HepG2 (cell line): ENCODE measurements around the gene NHLRC3. TPM values are rescaled to one million over a fixed set of nuclear protein-coding genes. Genes with fewer than 3 reads are reported as not detected.

Experiments
- ATAC-seq: fragments of 200-7000 bp; cut with Tn5 transposase; 3 replicates; pipeline ENCODE4 v1.9.1; 2020; ENCODE audit warnings: mild to moderate bottlenecking, moderate library complexity
- BruUV-seq: library from RNA; stranded (reverse); fragments of 400-500 nt; replicated peaks from 2 replicates; lab custom pipeline; 2021; lab: Mats Ljungman, UMichigan
- CTCF ChIA-PET: fragments of 300-600 bp; formaldehyde crosslinking; extraction: SDS; loops from one replicate; lab custom pipeline; 2021; ENCODE audit warnings: low total read pairs, inconsistent platforms, low intra/inter-chr PET ratio; lab: Yijun Ruan, JAX
- POLR2A ChIA-PET: fragments of 350-600 bp; sonication (Branson Sonifier 250); formaldehyde crosslinking; loops from one replicate; lab custom pipeline; 2020; ENCODE audit warnings: antibody characterized with exemption, inconsistent platforms; lab: Yijun Ruan, JAX
- DNase-seq: peaks from one replicate; pipeline ENCODE4 v3.0.0-alpha.2; 2015; ENCODE audit warnings: low spot score
- FAIRE-seq: peaks from 3 replicates; lab custom pipeline; 2011; peaks lifted over from hg19 to GRCh38; lab: Jason Lieb, UNC
- H2AFZ ChIP-seq: one replicate; pipeline ENCODE4 v1.6.1; 2011; ENCODE audit warnings: low read length, inconsistent platforms
- H3K27ac ChIP-seq: fragments of 300-600 bp; 3 replicates; pipeline ENCODE4 v1.8.0; 2011; ENCODE audit warnings: mixed run types, mild to moderate bottlenecking, mixed read lengths, low read length, inconsistent platforms; ENCODE audit not compliant: insufficient read depth; ENCODE audit errors: extremely low read length
- H3K27me3 ChIP-seq, 2 experiments: fragments of 200-600 bp in 1 of 2; 2 replicates in 1 of 2; 3 replicates in 1 of 2; pipeline versions ENCODE4 v1.6.0 to v1.8.0; 2011; ENCODE audit warnings: low read length in 2 of 2, mild to moderate bottlenecking in 2 of 2, moderate library complexity in 2 of 2, inconsistent platforms in 1 of 2; ENCODE audit not compliant: insufficient read depth in 2 of 2, control insufficient read depth in 1 of 2
- H3K36me3 ChIP-seq, 2 experiments: fragments of 200-600 bp in 1 of 2; replicated peaks in 1 of 2; 2 replicates in 1 of 2; 3 replicates in 1 of 2; pipeline versions ENCODE4 v1.5.1 to v1.8.0; 2011; ENCODE audit warnings: low read length in 2 of 2, inconsistent platforms in 1 of 2; ENCODE audit not compliant: insufficient read depth in 2 of 2, control insufficient read depth in 1 of 2
- H3K4me1 ChIP-seq: 2 replicates; pipeline ENCODE4 v1.5.1; 2012; ENCODE audit warnings: low read length, inconsistent platforms; ENCODE audit not compliant: insufficient read depth
- H3K4me2 ChIP-seq: 2 replicates; pipeline ENCODE4 v1.6.0; 2011; ENCODE audit warnings: low read depth, low read length, inconsistent platforms
- H3K4me3 ChIP-seq, 3 experiments: fragments of 200-600 bp in 1 of 3; sonication (generic), shearing (Covaris generic) in 1 of 3; replicated peaks in 1 of 3; 2 replicates each; pipeline ENCODE4 v1.5.1; 2011 to 2016; ENCODE audit warnings: low read length in 3 of 3, inconsistent platforms in 2 of 3, low read depth in 2 of 3, mild to moderate bottlenecking in 2 of 3, control low read depth in 1 of 3, mixed read lengths in 1 of 3; ENCODE audit not compliant: insufficient read depth in 1 of 3
- H3K79me2 ChIP-seq: one replicate; pipeline ENCODE4 v1.6.1; 2011; ENCODE audit warnings: low read length, inconsistent platforms; ENCODE audit not compliant: insufficient read depth
- H3K9ac ChIP-seq: 2 replicates; pipeline ENCODE4 v1.6.0; 2011; ENCODE audit warnings: mild to moderate bottlenecking, low read depth, low read length, inconsistent platforms; ENCODE audit not compliant: insufficient read depth
- H3K9me3 ChIP-seq: 2 replicates; pipeline ENCODE4 v1.5.1; 2012; ENCODE audit warnings: mild to moderate bottlenecking, low read length
- H4K20me1 ChIP-seq: 2 replicates; pipeline ENCODE4 v1.6.0; 2011; ENCODE audit warnings: inconsistent platforms, mild to moderate bottlenecking, low read length, moderate library complexity; ENCODE audit not compliant: insufficient read depth
- BCL6 ChIP-seq: IDR thresholded peaks from 2 replicates; pipeline ENCODE4 v1.6.1; 2016; ENCODE audit warnings: missing genetic modification reagents, missing compliant biosample characterization
- HMGA1 ChIP-seq: sonication (generic); formaldehyde crosslinking; conservative IDR thresholded peaks from 2 replicates; pipeline ENCODE4 v1.4.0; 2020; ENCODE audit warnings: missing genetic modification reagents
- IRF1 ChIP-seq: sonication (generic); formaldehyde crosslinking; IDR thresholded peaks from 2 replicates; pipeline ENCODE4 v1.4.0; 2020; ENCODE audit warnings: low read depth, mild to moderate bottlenecking, missing genetic modification reagents
- NR2C2 ChIP-seq: sonication (generic); formaldehyde crosslinking; IDR thresholded peaks from 2 replicates; pipeline ENCODE4 v1.4.0; 2020; ENCODE audit warnings: missing genetic modification reagents, mild to moderate bottlenecking, moderate library complexity, borderline replicate concordance
- STAT5B ChIP-seq: sonication (generic); formaldehyde crosslinking; IDR thresholded peaks from 2 replicates; pipeline ENCODE4 v1.4.0; 2020; ENCODE audit warnings: missing genetic modification reagents
- SYNCRIP ChIP-seq: fragments of 200-400 bp; formaldehyde crosslinking; IDR thresholded peaks from 2 replicates; pipeline ENCODE4 v1.6.1; 2018; ENCODE audit warnings: mild to moderate bottlenecking, low read depth, low read length; ENCODE audit not compliant: insufficient read depth
- ZBTB8A ChIP-seq: sonication (generic); formaldehyde crosslinking; IDR thresholded peaks from 2 replicates; pipeline ENCODE4 v1.4.0; 2020; ENCODE audit warnings: mild to moderate bottlenecking, low read depth, missing genetic modification reagents, borderline replicate concordance
- ZKSCAN8 ChIP-seq: IDR thresholded peaks from 2 replicates; pipeline ENCODE4 v1.6.1; 2016; ENCODE audit warnings: borderline replicate concordance, missing genetic modification reagents, missing compliant biosample characterization
- ZSCAN12 ChIP-seq: sonication (generic); formaldehyde crosslinking; IDR thresholded peaks from 2 replicates; pipeline ENCODE4 v1.9.0; 2021; ENCODE audit warnings: mild to moderate bottlenecking, missing genetic modification reagents
- WGBS: methylation state at CpG from one replicate; pipeline ENCODE4 v1.1.6; 2017; ENCODE audit warnings: low lambda C conversion rate; 5-methylcytosine and 5-hydroxymethylcytosine counted together
- in situ Hi-C: cut with HindIII; loops from 2 replicates; pipeline ENCODE4 v1.10.0; 2017; ENCODE audit warnings: low pct_unique_long_range_greater_than_20kb; ENCODE audit not compliant: extremely low pct_ligation_motif_present
- intact Hi-C: fragments of 100-400 bp; cut with micrococcal nuclease; formaldehyde crosslinking; loops from one replicate; pipeline ENCODE4 v1.10.0; 2022; ENCODE audit not compliant: unreplicated experiment
- polyA plus RNA-seq, 8 experiments: library from polyadenylated mRNA; depleted of rRNA in 3 of 8; stranded (reverse) in 7 of 8; unstranded in 1 of 8; fragments of >200 nt; fragmentation: Illumina TruSeq in 4 of 8; extraction: Trizol in 4 of 8; gene quantifications; 2 replicates each; pipeline versions ENCODE4 v1.2.1 to v1.2.3, GENCODE V29; 2011 to 2016; ENCODE audit warnings: low read depth in 4 of 8, missing spikeins in 1 of 8, mixed read lengths in 1 of 8; ENCODE audit not compliant: insufficient read depth in 1 of 8
- total RNA-seq, 5 experiments: library from RNA; depleted of rRNA; stranded (reverse); fragments of >200 nt; fragmentation: Illumina TruSeq; extraction: Trizol; gene quantifications; 2 replicates each; pipeline ENCODE4 v1.2.3, GENCODE V29; 2016; ENCODE audit warnings: low read depth in 1 of 5
- TF ChIP-seq, protein P1 (sequence below): sonication (generic); formaldehyde crosslinking; IDR thresholded peaks from 2 replicates; pipeline ENCODE4 v1.5.0; 2020; ENCODE audit warnings: missing genetic modification reagents, mild to moderate bottlenecking, borderline replicate concordance
- TF ChIP-seq, protein P2 (sequence below): IDR thresholded peaks from 2 replicates; pipeline ENCODE4 v1.6.1; 2016; ENCODE audit warnings: missing biosample characterization, missing genetic modification reagents, low read depth
- TF ChIP-seq, protein P3 (sequence below): sonication (generic); formaldehyde crosslinking; IDR thresholded peaks from 2 replicates; pipeline ENCODE4 v1.4.0; 2020; ENCODE audit warnings: missing genetic modification reagents, borderline replicate concordance
- TF ChIP-seq, protein P4 (sequence below): sonication (generic); formaldehyde crosslinking; IDR thresholded peaks from 2 replicates; pipeline ENCODE4 v1.8.1; 2022; ENCODE audit warnings: mild to moderate bottlenecking, missing genetic modification reagents

The NHLRC3 gene
- total and polyA plus RNA-seq, 2 of the 13 experiments (the other 11 are each of a cell fraction or from before 2014, with no cell fraction given) = 19.9 to 29.8 TPM

DNA sequence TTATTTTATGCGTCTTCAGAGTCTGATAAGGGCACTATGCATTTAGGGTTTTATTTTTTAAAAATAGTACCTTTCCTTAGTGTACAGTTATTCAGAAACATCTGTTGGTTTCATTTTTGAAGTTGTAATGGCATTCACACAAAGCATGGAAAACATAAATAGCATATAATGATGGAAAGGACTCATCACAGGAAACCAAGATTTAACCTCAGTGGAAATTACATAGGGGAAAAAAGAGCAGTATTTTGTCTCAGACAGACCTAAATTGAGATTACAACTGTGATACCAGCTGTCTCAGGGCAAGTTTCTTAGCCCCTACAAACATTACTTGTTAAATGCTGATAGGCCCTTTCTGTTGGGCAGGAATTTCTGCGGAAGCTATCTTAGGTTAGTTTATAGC lies 57.2 kb downstream of the NHLRC3 start:
- 22% methylated on average over 2 of the region's 2 CpGs for WGBS
- no TSS peak for BruUV-seq
- Histone ChIP-seq H3K4me1 (no peaks in the 10 kb centered on the region), H3K27ac (no peak overlapping the region), H4K20me1 (no peaks in the 10 kb centered on the region), H2AFZ (no peak overlapping the region), H3K4me2 (no peak overlapping the region), H3K9ac (no peak overlapping the region), H3K79me2 (no peaks in the 10 kb centered on the region), H3K36me3 (no peaks in the 10 kb centered on the region), H3K27me3 (no peaks in the 10 kb centered on the region), H3K9me3 (no peaks in the 10 kb centered on the region), H3K4me3 (no peak overlapping the region)
- intact Hi-C loops (no loop called here), in situ Hi-C loops (no loop called here)
- CTCF ChIA-PET = no interaction called here
- FAIRE-seq = no peak
- no peak for ATAC-seq
- POLR2A ChIA-PET = no interaction called here
- no peak for DNase-seq
- TF ChIP-seq, protein P1, sequence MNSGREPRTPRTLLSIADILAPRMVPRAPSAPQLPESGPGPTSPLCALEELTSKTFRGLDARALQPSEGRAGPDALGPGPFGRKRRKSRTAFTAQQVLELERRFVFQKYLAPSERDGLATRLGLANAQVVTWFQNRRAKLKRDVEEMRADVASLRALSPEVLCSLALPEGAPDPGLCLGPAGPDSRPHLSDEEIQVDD (CRISPR knock-in tag) = no peak
- TF ChIP-seq BCL6 (no peak), NR2C2 (CRISPR knock-in tag) (no peak), ZSCAN12 (CRISPR knock-in tag) (no peak), HMGA1 (CRISPR knock-in tag) (no peak), IRF1 (CRISPR knock-in tag) (no peak), ZKSCAN8 (CRISPR knock-in tag) (no peak), SYNCRIP (no peak), STAT5B (CRISPR knock-in tag) (no peak), ZBTB8A (CRISPR knock-in tag) (no peak)
- TF ChIP-seq, protein P2, sequence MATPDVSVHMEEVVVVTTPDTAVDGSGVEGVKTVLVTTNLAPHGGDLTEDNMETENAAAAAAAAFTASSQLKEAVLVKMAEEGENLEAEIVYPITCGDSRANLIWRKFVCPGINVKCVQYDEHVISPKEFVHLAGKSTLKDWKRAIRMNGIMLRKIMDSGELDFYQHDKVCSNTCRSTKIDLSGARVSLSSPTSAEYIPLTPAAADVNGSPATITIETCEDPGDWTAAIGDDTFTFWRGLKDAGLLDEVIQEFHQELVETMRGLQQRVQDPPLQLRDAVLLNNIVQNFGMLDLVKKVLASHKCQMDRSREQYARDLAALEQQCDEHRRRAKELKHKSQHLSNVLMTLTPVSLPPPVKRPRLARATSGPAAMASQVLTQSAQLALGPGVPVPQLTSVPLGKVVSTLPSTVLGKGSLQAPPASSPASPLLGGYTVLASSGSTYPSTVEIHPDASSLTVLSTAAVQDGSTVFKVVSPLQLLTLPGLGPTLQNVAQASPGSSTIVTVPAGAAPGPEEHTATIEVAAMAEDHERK (CRISPR knock-in tag) = no peak
- TF ChIP-seq, protein P3, sequence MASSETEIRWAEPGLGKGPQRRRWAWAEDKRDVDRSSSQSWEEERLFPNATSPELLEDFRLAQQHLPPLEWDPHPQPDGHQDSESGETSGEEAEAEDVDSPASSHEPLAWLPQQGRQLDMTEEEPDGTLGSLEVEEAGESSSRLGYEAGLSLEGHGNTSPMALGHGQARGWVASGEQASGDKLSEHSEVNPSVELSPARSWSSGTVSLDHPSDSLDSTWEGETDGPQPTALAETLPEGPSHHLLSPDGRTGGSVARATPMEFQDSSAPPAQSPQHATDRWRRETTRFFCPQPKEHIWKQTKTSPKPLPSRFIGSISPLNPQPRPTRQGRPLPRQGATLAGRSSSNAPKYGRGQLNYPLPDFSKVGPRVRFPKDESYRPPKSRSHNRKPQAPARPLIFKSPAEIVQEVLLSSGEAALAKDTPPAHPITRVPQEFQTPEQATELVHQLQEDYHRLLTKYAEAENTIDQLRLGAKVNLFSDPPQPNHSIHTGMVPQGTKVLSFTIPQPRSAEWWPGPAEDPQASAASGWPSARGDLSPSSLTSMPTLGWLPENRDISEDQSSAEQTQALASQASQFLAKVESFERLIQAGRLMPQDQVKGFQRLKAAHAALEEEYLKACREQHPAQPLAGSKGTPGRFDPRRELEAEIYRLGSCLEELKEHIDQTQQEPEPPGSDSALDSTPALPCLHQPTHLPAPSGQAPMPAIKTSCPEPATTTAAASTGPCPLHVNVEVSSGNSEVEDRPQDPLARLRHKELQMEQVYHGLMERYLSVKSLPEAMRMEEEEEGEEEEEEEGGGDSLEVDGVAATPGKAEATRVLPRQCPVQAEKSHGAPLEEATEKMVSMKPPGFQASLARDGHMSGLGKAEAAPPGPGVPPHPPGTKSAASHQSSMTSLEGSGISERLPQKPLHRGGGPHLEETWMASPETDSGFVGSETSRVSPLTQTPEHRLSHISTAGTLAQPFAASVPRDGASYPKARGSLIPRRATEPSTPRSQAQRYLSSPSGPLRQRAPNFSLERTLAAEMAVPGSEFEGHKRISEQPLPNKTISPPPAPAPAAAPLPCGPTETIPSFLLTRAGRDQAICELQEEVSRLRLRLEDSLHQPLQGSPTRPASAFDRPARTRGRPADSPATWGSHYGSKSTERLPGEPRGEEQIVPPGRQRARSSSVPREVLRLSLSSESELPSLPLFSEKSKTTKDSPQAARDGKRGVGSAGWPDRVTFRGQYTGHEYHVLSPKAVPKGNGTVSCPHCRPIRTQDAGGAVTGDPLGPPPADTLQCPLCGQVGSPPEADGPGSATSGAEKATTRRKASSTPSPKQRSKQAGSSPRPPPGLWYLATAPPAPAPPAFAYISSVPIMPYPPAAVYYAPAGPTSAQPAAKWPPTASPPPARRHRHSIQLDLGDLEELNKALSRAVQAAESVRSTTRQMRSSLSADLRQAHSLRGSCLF (CRISPR knock-in tag) = no peak
- TF ChIP-seq, protein P4, sequence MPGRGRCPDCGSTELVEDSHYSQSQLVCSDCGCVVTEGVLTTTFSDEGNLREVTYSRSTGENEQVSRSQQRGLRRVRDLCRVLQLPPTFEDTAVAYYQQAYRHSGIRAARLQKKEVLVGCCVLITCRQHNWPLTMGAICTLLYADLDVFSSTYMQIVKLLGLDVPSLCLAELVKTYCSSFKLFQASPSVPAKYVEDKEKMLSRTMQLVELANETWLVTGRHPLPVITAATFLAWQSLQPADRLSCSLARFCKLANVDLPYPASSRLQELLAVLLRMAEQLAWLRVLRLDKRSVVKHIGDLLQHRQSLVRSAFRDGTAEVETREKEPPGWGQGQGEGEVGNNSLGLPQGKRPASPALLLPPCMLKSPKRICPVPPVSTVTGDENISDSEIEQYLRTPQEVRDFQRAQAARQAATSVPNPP (CRISPR knock-in tag) = no peak
